ENCODE measurements around the gene TIMM13.
"Not testable (repeated sequence)": the region's sequence is repeated elsewhere in the genome, so short reads cannot be mapped to it uniquely, and the experiment has no call there.

TIMM13 gene

GRCh38 chr19:2427429-2428320 is at the start of gene TIMM13:
TSS of gene TIMM13 (minus strand) at chr19:2427586. CDS start at chr19:2427533, 53 bp downstream.
- peak; percentile 93 to 94 for DNase-seq

DNA sequence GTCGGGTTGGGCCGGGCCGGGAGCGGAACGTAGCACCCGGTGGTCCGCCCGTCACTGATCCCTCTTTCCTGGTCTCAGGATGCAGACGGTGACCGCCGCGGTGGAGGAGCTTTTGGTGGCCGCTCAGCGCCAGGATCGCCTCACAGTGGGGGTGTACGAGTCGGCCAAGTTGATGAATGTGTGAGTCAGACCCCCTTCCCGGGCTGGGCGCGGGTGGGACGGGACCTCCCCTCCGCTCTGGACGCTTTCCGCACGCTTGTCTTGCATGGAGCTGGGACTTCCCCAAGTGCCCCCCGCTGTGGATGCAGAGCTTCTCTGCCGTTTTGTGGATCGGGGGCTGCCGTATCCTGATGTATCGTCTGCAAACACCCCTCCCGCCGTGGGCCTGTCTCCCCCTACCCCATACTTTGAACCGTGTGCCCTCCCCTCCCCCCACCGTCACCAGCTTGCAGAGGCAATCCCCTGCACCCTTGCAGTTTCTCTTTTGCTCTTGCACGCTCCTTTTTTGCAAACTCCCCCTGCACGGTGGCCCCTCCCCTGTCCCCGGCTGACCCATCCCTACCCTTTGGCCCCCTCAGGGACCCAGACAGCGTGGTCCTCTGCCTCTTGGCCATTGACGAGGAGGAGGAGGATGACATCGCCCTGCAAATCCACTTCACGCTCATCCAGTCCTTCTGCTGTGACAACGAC is 49.2 kb upstream of the TIMM13 start:
- DNase-seq: no peak

GRCh38 chr19:2475702-2476450 is 48.5 kb upstream of the TIMM13 start, which contains the start of gene GADD45B:
TSS of gene GADD45B (plus strand) at chr19:2476127. CDS start at chr19:2476359, 232 bp downstream.
- DNase-seq: peak; percentile 81 to 87

- no peak for DNase-seq
These were observed 47.8 kb upstream of the TIMM13 start for GRCh38 chr19:2475018-2475701.

DNA sequence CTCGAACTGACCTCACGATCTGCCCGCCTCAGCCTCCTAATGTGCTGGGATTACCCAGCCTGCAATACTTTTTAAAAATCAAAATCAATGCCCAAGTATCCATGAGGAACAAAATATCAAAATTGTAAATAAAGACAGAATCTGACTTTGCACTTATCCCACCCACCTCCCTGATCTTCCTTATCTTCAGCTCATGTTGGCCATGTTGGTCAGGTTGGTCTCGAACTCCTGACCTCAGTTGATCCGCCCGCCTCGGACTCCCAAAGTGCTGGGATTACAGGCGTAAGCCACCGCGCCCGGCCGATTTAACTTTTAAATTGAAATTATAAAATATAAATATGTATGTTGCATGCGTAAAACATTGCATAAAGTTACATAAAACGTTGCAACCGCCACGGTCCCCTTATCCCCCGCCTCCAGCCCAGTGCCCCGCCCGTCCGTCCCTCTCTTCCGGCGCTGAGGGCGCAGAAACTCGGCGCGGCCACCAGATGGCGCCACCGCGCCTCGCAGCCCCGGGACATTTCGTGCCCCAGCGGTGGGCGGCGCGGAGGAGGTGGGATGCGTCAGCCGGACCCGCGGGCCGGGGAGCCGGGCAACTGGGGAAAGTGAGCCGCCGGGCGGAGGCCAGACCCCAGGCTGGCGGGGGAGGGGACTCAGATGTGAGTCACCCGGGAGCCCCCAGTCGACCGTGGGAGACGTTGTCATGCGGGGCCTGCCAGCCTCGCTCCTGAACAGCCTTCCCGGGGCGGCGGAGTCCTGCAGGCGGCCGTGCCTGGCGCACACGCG is 47.0 kb upstream of the TIMM13 start:
- DNase-seq: peak; percentile 53 to 69

DNA sequence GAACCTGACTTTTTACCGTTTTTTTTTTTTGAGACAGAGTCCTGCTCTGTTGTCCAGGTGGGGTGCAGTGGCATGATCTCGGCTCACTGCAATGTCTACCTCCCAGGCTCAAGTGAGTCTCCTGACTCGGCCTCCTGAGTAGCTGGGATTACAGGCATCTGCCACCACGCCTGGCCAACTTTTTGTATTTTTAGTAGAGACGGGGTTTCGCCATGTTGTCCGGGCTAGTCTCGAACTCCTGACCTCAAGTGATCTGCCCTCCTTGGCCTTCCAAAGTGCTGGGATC is 42.5 kb upstream of the TIMM13 start:
- DNase-seq: not testable (repeated sequence)

DNA sequence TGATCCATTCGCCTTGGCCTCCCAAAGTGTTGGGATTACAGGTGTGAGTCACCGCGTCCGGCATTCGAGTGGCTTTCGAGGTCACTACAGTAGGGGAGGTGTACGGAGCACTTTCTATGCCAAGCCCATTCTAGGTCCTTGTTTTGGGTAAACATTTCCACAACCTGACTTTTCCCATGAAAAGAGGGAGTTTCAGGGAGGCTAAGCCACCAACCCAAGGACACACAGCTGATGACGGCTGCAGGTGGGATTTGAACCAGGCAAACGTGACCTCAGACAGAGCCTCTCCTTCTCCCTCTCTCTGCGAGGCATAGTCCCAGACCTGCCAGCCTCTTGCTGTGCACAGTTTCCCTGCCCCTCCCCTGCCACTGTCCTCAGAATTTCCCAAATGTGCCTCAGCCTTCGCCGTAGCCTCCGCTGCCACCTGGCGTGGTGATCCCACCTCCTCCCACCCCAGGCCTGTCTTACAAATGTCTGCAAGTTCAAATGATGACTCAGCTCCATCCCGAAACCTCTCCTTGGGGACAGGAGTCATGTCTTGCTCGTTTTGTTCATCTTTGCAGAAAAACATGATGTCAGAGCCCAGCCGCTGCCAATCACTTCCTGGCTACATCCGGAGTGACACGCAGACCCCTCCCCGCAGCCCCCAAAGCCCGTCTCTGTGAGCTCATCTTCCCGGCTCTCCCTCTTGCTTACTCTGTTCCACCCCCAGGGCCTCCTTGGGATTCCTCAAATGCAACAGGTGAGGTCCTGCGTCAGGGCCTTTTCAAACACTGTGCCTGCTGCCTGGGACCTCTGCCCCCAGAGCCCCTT is 41.9 kb upstream of the TIMM13 start:
- DNase-seq: no peak

- no peak for DNase-seq
These were observed 41.2 kb upstream of the TIMM13 start for GRCh38 chr19:2468596-2468995.

GRCh38 chr19:2464389-2464788 is 37.0 kb upstream of the TIMM13 start:
- DNase-seq: no peak

DNA sequence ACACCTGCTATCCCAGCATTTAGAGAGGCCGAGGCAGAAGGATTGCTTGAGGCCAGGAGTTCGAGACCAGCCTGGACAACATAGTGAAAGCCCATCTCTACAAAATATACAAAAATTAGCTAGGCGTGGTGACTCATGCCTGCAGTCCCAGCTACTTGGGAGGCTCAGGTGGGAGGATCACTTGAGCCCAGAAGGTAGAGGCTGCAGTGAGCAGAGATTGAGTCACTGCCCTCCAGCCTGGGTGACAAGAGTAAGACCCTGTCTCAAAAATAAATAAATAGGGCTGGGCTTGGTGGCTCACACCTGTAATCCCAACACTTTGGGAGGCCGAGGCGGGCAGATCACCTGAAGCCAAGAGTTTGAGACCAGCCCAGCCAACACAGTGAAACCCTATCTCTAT is 36.3 kb upstream of the TIMM13 start:
- not testable (repeated sequence) for DNase-seq

DNA sequence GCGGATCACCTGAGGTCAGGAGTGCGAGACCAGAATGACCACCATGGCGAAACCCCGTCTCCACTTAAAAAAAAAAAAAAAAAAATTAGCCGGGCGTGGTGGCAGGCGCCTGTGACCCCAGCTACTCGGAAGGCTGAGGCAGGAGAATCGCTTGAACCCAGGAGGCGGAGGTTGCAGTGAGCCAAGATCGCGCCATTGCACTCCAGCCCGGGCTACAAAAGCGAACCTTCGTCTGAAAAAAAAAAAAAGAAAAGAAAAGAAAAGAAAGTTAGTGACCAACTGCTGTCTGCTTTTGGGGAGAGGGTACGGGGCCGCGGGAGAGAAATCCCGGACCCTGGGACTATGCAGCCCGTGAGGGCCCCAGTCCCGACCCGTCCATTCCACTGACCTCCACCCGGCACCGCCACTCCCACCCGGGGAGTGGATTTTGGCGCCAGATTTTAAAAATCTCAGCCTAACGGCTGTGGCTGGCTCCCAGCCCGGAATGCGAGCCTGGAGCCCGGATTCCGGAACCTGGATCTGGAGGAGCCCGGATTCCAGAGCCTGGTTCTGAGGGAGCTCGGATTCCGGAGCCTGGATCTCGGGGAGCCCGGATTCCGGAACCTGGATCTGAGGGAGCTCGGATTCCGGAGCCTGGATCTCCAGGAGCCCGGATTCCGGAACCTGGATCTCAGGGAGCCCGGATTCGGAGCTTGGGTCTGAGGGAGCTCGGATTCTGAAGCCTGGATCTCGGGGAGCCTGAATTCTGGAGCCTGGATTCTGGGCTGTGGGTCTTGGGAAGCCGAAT is 35.4 kb upstream of the TIMM13 start:
- DNase-seq: peak; percentile 55 to 76

GRCh38 chr19:2461751-2462634 is 34.6 kb upstream of the TIMM13 start:
- peak; percentile 40 to 75 for DNase-seq

- DNase-seq: no peak
These were observed 32.9 kb upstream of the TIMM13 start for GRCh38 chr19:2460245-2460644.

- not testable (repeated sequence) for DNase-seq
These were observed 31.4 kb upstream of the TIMM13 start for GRCh38 chr19:2458776-2459175.

GRCh38 chr19:2458054-2458453 is 30.7 kb upstream of the TIMM13 start:
- DNase-seq: no peak

DNA sequence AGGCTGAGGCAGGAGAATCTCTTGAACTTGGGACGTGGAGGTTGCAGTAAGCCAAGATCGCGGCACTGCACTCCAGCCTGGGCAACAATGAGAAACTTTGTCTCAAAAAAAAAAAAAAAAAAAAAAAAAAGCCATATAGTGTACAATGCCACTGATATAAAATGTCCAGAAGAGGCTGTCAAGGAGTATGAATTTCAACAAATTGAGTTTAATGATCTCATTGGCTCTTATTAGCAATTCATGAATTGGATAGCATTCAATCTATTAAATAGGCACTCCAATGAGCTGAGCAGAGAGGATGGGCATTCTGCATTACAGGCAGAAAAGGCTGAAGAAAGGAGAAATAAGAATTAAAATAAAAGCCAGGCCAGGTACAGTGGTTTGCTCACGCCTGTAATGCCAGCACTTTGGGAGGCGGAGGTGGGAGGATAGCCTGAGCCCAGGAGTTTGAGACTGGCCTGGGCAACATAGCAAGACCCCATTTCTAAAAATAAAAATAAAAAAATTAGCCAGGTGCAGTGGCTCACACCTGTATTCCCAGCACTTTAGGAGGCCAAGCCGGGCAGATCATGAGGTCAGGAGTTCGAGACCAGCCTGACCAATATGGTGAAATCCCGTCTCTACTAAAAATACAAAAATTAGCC is 30.1 kb upstream of the TIMM13 start:
- no peak for DNase-seq

- peak in 1 of 2 experiments; percentile 7 for DNase-seq
These were observed 28.6 kb upstream of the TIMM13 start for GRCh38 chr19:2455851-2456570.

Data from NCI-H2081 (cell line).